ENCODE data around the gene TUT4.
"Not testable (repeated sequence)": the region's sequence is repeated elsewhere in the genome, so short reads cannot be mapped to it uniquely, and the experiment has no call there.

The TUT4 gene

DNA sequence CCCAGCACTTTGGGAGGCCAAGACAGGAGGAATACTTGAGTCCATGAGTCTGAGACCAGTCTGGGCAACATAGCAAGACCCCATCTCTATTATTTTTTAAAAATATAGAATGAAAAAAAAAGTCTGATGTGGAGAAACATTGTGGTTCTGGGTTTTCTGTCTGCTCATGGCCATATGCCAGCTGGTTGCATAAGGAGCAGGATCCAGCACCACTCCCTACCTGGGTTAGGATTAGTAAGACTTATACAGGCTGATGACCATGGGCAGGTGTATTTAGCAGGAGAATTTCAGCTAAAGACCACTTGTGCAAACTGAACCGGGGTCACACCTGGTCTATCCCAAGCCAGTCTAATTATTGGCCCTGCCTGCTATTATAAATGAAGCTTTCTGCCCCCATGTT is 32.6 kb upstream of the TUT4 start:
- no peak overlapping the region for H3K27ac Mint-ChIP-seq
- peaks cover 2% of the 10 kb centered on the region for H3K36me3 Mint-ChIP-seq
- no peaks in the 10 kb centered on the region for H3K27me3 Mint-ChIP-seq
- H3K9me3 Mint-ChIP-seq, result no peaks in the 10 kb centered on the region
- H3K4me1 Mint-ChIP-seq, result no peaks in the 10 kb centered on the region
- no peak overlapping the region for H3K4me3 Mint-ChIP-seq

DNA sequence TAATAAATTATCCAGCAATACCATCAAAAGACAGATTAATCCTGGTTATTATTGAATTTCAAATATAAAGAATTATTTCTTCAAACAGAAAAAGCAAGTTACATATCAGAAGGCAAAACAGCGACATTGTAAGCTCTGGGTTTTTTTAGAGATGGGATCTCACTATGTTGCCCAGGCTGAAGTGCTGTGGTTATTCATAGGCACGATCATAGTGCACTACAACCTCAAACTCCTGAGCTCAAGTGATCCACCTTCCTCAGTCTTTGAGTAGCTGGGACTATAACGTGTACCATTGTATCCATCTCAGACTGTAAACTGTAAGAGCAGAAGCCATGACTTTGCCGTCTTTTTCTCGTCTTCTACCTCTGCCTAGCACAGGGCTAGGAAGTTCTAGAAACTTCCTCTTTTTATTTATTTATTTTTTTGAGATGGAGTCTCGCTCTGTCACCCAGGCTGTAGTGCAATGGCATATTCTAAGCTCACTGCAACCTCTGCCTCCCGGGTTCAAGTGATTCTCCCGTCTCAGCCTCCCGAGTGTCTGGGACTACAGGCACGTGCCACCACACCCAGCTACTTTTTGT is 29.3 kb upstream of the TUT4 start:
- Mint-ChIP-seq H3K9me3 (no peaks in the 10 kb centered on the region), H3K4me1 (peaks cover 6% of the 10 kb centered on the region), H3K27ac (no peak overlapping the region), H3K27me3 (no peaks in the 10 kb centered on the region), H3K36me3 (peaks cover 3% of the 10 kb centered on the region), H3K4me3 (no peak overlapping the region)

DNA sequence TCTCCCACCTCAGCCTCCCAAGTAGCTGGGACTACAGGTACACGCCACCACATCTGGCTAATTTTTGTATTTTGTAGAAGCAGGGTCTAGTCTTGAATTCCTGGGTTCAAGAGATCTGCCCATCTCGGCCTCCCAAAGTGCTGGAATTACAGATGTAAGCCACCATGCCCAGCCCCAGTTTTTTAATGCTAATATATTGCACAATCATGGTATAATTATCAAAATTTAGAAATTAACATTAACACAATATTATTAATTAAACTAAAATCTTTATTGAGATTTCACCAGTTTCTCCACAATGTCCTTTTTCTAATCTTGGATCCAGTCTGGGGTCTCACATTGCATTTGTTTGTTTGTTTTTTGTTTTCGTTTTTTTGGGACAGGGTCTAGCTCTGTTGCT is 27.4 kb upstream of the TUT4 start:
- no peaks in the 10 kb centered on the region for H3K27me3 Mint-ChIP-seq
- no peak overlapping the region for H3K27ac Mint-ChIP-seq
- peaks cover 3% of the 10 kb centered on the region for H3K36me3 Mint-ChIP-seq
- no peaks in the 10 kb centered on the region for H3K9me3 Mint-ChIP-seq
- H3K4me1 Mint-ChIP-seq, result peaks cover 6% of the 10 kb centered on the region
- no peak overlapping the region for H3K4me3 Mint-ChIP-seq

DNA sequence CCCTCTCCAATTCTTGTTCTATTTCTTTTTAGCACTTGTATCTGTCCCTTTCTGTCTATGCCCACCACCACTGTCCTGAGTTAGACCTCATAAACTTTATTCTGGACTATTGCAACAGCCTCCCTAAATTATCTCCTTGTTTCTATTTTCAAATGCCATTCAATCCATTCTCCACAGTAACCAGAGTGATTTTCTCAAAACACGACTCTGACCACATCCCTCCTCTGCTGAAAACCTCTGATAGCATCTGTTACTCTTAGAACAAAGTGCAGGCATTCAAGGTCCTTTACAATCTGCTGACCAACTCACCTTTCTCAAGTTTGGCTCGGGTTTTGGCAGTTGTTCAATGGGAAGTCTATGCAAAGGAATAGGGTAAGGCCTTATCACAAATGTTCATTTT is 26.5 kb upstream of the TUT4 start:
- H3K27me3 Mint-ChIP-seq, result no peaks in the 10 kb centered on the region

DNA sequence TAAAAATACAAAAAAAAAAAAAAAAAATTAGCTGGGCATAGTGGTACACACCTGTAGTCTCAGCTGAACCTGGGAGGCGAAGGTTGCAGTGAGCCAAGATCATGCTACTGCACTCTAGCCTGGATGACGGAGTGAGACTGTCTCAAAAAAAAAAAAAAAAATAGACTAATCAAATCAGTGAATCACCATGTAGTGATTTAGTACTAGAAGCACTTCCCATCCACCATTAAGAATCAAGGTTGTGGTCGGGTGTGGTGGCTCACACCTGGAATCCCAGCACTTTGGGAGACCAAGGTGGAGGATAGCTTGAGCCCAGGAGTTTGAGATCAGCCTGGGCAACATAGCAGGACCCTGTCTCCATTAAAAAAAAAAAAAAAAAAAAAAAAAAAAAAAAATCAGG is 25.2 kb upstream of the TUT4 start:
- peaks cover 12% of the 10 kb centered on the region for H3K4me1 Mint-ChIP-seq
- H3K36me3 Mint-ChIP-seq, H3K4me3 Mint-ChIP-seq, H3K27ac Mint-ChIP-seq, H3K9me3 Mint-ChIP-seq, H3K27me3 Mint-ChIP-seq: not testable (repeated sequence)

More for the DNA sequence above, 26.5 kb upstream of the TUT4 start:
- Mint-ChIP-seq H3K4me3 (no peak overlapping the region), H3K36me3 (peaks cover 1% of the 10 kb centered on the region), H3K27ac (no peak overlapping the region), H3K4me1 (peaks cover 11% of the 10 kb centered on the region), H3K9me3 (no peaks in the 10 kb centered on the region)

DNA sequence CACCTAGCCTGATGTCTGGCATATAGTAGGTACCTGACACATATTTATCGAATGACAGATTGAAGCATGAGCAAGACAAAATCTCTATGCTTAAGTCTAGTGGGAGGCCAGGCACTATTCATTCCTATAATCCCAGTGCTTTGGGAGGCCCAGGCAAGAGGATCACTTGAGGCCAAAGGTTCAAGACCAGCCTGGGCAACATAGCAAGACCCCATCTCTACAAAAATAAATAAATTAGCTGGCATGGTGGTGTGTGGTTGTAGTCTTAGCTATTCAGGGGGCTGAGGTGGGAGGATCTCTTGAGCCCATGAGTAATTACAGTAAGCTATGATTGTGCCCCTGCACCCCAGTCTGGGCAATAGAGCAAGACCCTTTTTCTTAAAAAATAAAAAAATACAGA is 23.2 kb upstream of the TUT4 start:
- H3K4me3 Mint-ChIP-seq, result no peak overlapping the region
- no peaks in the 10 kb centered on the region for H3K27me3 Mint-ChIP-seq
- H3K27ac Mint-ChIP-seq, result peak overlapping the region; percentile 0
- no peaks in the 10 kb centered on the region for H3K9me3 Mint-ChIP-seq
- H3K36me3 Mint-ChIP-seq, result peaks cover 4% of the 10 kb centered on the region
- peaks cover 12% of the 10 kb centered on the region for H3K4me1 Mint-ChIP-seq

DNA sequence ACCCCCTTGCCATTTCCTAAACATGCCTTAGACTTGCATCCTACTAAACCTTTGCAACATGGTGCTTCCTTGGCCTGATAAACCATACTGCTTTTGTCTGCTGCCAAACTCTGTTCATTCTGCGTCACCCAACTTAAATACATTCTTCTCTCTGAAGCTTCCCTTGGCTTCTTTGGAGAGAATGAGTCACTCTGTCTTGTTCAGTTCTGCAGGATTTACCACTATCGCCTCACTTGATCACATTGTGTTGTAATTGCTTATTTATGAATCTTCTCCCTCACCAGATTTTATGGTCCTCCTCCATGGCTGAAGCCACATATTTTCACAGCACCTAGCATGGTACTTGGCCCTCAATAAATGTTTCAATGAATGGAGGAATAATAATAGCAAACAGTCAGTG is 21.7 kb upstream of the TUT4 start:
- Mint-ChIP-seq H3K36me3 (peaks cover 4% of the 10 kb centered on the region), H3K4me3 (no peak overlapping the region), H3K27ac (no peak overlapping the region), H3K9me3 (no peaks in the 10 kb centered on the region), H3K27me3 (no peaks in the 10 kb centered on the region), H3K4me1 (peaks cover 18% of the 10 kb centered on the region)

DNA sequence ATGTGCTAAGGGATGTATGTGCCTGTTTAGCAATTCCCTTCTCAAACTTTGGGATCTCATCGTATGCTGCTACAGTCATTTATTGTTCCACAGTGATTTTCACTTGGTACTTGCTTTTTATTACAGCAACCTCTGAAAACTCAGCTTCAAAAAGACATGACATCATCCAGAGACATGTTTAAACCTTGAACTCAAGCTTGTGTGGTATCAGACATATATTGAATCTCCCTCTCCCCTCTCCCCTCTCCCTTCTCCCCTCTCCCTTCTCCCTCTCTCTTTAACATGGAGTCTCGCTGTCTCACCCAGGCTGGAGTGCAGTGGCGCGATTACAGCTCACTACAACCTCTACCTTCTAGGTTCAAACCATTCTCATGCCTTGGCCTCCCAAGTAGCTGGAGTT is 19.5 kb upstream of the TUT4 start:
- peaks cover 26% of the 10 kb centered on the region for H3K4me1 Mint-ChIP-seq
- no peak overlapping the region for H3K4me3 Mint-ChIP-seq
- peaks cover 2% of the 10 kb centered on the region for H3K36me3 Mint-ChIP-seq
- no peak overlapping the region for H3K27ac Mint-ChIP-seq
- no peaks in the 10 kb centered on the region for H3K9me3 Mint-ChIP-seq
- H3K27me3 Mint-ChIP-seq, result no peaks in the 10 kb centered on the region

DNA sequence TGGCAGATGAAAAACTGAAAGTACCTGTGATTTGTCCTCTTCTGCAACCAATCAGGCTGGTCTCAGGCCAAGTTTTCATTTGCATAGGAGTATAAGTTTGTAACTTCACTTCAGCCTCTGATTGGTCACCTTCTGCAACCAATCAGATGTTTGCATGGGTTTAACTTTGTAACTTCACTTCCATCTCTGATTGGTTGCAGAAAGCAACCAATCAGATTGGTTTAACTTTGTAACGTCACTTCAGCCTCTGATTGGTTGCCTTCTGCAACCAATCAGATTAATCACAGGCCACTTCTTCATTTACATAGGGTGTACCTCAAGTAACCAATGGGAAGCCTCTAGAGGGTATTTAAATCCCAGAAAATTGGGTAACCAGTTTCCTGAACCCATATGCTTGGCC is 18.9 kb upstream of the TUT4 start:
- peaks cover 26% of the 10 kb centered on the region for H3K4me1 Mint-ChIP-seq
- H3K9me3 Mint-ChIP-seq, result no peaks in the 10 kb centered on the region
- no peaks in the 10 kb centered on the region for H3K27me3 Mint-ChIP-seq
- H3K36me3 Mint-ChIP-seq, result peaks cover 2% of the 10 kb centered on the region
- no peak overlapping the region for H3K27ac Mint-ChIP-seq
- no peak overlapping the region for H3K4me3 Mint-ChIP-seq

DNA sequence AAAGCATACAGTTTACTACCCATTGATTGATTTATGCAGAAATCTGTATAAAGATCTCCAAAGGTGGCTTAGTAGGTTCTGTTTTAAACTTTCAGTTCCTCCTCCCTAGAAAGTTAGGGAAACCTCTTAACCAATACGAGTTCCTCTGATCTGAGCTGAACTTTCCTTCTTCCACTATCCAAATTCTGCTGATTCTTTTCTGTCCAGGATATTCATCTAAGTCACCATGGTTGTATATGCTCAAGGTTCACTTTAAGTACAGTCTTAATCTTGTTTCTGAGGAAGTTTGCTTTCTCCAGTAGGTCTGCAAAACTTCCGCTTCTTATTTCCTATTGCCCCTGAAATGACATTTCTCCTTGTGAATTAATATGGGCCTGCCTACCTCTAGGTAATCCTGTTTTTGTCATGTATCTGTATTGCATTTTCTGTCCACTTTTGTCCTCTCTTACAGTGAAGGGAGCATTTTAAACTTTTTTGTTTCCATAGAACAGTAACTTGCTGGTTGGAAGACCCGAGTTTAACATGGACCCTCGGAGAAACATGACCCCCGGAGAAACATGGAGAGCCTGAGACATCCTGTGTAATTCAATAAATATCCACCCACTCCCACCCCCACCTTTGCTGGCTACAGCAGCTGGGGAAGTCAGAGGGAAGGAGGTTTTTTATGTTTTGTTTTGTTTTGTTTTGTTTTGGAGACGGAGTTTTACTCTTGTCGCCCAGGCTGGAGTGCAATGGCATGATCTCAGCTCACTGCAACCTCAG is 16.7 kb upstream of the TUT4 start:
- Mint-ChIP-seq H3K27ac (peak overlapping the region; percentile 26), H3K36me3 (peaks cover 2% of the 10 kb centered on the region)

DNA sequence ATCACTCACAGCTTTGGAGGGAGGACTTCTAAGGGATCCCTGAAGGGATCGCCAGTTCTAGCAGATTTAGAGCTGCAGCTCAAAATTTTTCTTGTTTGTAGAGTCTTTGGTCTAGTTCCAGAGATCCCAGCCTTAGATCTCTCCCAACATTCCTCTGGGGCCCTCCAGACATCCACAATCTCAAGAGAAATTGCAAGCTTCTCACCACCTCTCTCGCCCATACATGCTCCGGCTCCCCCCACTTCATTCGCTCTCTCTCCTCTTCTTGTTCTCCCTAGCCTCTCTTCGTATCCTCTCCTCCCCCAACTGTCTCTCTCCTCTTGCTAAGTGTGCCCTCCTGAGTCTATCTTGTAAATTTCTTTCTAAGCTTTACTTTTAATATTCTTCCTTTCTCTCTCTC is 15.1 kb upstream of the TUT4 start:
- no peaks in the 10 kb centered on the region for H3K9me3 Mint-ChIP-seq
- H3K27ac Mint-ChIP-seq, result no peak overlapping the region
- peaks cover 1% of the 10 kb centered on the region for H3K36me3 Mint-ChIP-seq
- peaks cover 19% of the 10 kb centered on the region for H3K4me1 Mint-ChIP-seq
- no peaks in the 10 kb centered on the region for H3K27me3 Mint-ChIP-seq
- no peak overlapping the region for H3K4me3 Mint-ChIP-seq

More for the DNA sequence above, 16.7 kb upstream of the TUT4 start:
- Mint-ChIP-seq H3K9me3 (no peaks in the 10 kb centered on the region), H3K4me3 (no peak overlapping the region), H3K4me1 (peaks cover 23% of the 10 kb centered on the region), H3K27me3 (no peaks in the 10 kb centered on the region)

DNA sequence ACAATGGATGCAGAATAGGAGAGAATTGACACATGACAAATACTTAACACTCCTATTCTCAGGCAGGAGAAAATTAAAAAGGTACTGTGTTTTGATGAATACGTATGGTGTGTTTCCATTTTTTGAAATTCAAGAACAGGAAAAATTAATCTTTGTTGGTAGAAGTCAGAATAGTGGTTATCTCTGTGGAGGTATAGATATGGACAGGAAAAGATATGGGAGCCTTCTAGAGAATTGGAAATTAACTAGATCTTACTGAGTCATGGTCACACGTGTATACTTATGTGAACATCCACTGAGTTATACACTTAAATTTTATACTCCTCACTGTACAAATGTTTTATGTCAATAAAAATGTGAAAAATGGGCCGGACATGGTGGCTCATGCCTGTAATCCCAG is 9.9 kb upstream of the TUT4 start:
- Mint-ChIP-seq H3K27me3 (no peaks in the 10 kb centered on the region), H3K9me3 (no peaks in the 10 kb centered on the region), H3K27ac (no peak overlapping the region), H3K4me1 (peaks cover under 1% of the 10 kb centered on the region), H3K4me3 (no peak overlapping the region), H3K36me3 (peaks cover 2% of the 10 kb centered on the region)

DNA sequence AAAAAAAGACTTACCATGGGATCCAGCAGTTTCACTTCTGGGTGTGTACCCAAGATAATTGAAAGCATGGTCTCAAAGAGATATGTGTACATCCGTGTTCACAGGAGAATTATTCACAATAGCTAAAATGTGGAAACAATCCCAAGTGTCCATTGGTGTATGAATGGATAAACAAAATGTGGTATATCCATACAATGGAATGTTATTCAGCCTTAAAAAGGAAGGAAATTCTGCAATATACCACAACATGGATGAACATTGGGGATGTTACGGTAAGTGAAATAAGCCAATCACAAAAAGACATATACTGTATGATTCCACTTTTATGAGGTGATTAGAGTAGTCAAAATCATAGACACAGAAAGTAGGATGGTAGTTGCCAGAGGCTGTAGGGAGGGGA is 7.0 kb upstream of the TUT4 start:
- peaks cover 2% of the 10 kb centered on the region for H3K36me3 Mint-ChIP-seq
- no peak overlapping the region for H3K27ac Mint-ChIP-seq
- no peak overlapping the region for H3K4me3 Mint-ChIP-seq
- H3K9me3 Mint-ChIP-seq, result no peaks in the 10 kb centered on the region
- peaks cover 6% of the 10 kb centered on the region for H3K4me1 Mint-ChIP-seq
- no peaks in the 10 kb centered on the region for H3K27me3 Mint-ChIP-seq

DNA sequence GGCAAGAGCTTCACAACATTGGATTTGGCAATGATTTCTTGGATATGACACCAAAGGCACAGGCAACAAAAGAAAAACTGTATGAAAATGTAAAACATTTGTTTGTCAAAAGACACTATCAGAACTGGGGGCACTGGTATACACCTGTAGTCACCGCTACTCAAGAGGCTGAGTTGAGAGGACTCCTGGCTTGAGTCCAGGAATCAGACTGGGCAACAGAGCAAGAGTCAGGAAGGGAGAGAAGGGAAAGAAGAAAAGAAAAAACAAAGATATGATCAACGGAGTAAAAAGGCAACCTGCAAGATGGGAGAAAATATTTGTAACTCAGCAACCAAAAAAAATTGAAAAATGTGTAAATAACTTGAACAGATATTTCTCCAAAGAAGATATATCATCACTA is 6.0 kb upstream of the TUT4 start:
- peaks cover 2% of the 10 kb centered on the region for H3K36me3 Mint-ChIP-seq
- H3K4me3 Mint-ChIP-seq, result no peak overlapping the region
- H3K4me1 Mint-ChIP-seq, result peaks cover 15% of the 10 kb centered on the region
- H3K27ac Mint-ChIP-seq, result no peak overlapping the region
- H3K27me3 Mint-ChIP-seq, result no peaks in the 10 kb centered on the region
- H3K9me3 Mint-ChIP-seq, result no peaks in the 10 kb centered on the region

DNA sequence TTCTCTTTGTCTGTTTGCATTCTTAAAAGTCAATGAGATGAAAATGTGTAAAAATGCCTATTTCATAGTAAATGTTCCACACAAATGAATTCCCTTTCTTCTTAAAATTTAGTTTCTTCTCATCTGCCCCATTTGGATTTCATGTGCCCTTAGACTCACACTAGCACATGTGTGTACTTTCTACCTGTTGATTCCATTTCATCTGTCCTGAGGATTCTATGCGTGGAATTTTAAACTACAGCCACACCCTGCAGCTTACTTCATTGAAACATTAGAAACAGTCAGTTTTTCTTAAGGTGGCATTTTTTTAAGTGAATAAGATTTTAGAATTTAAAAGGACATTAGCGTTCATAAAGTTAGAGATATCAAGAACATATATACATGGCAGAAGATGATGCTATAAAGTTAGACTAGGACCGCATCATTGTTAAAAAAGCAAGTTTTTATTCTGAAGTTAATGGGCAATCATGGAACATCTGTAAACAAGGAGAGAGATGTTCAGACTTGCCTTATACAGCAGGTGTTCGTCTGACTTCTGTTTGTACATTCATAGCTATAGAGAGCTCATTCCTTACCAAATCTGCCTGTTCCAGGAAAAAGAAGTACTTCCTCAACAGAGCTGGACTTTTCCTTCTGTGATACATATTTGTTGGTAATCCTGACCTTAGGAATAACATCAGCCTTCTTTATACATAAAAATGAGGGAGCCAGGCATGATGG is 3.9 kb upstream of the TUT4 start:
- no peak overlapping the region for H3K27ac Mint-ChIP-seq
- H3K27me3 Mint-ChIP-seq, result no peaks in the 10 kb centered on the region
- no peak overlapping the region for H3K4me3 Mint-ChIP-seq
- peaks cover 17% of the 10 kb centered on the region for H3K4me1 Mint-ChIP-seq
- no peaks in the 10 kb centered on the region for H3K9me3 Mint-ChIP-seq
- peaks cover under 1% of the 10 kb centered on the region for H3K36me3 Mint-ChIP-seq

DNA sequence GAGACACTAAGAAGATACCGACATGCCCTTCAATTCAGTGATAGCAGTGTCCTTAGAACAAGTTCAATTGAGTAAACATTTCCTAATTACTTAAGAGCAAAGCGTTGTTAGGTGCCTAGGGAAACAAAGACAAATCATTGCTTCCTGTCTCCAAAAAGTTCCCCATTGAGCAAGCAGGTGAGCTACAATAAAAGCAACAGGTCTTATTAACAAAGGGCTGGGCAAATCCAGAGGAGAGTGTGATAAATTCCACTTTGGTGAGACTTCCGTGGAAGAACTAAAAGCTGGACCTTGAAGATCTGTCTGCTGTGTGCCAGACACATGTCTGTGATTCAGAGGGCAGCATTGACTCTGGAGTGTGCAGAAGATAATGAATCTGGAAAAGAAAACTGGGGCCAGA is 1.9 kb upstream of the TUT4 start:
- no peaks in the 10 kb centered on the region for H3K9me3 Mint-ChIP-seq
- peaks cover 26% of the 10 kb centered on the region for H3K4me1 Mint-ChIP-seq
- no peaks in the 10 kb centered on the region for H3K27me3 Mint-ChIP-seq
- peak overlapping the region; percentile 72 for H3K4me3 Mint-ChIP-seq
- peak overlapping the region; percentile 60 for H3K27ac Mint-ChIP-seq
- H3K36me3 Mint-ChIP-seq, result no peaks in the 10 kb centered on the region

Measured in activated naive CD4-positive, alpha-beta T cell treated with anti-CD3 and anti-CD28 coated beads, Interleukin-2, amount 50 U/mL, for 24 hours (primary cell).